ENCODE results near the gene SLC30A3.
"Not testable (repeated sequence)": the region's sequence is repeated elsewhere in the genome, so short reads cannot be mapped to it uniquely, and the experiment has no call there.

Gene SLC30A3

GRCh38 chr2:27284996-27285395 is 22.1 kb upstream of the SLC30A3 start:
- DNase-seq = no peak

DNA sequence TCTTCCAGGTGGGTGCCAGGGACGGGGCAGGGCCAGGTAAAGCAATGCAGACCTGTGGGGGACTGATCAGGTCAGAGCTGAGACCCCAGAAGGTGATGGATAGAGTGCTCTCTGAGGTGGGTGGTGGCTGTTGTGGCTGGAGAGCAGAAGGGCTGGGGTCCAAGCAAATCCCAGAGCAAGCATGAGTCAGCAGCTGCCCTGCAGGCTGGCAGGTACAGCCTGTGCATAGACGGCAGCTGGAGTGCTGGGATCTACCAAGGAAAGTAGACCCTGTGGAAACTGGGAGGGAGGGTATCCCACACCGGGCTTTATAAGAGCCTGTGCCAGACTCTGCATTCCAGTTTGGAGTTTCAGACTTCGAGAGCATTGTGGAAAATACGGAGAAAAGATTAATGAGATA is 20.0 kb upstream of the SLC30A3 start:
- DNase-seq = peak; percentile 62

DNA sequence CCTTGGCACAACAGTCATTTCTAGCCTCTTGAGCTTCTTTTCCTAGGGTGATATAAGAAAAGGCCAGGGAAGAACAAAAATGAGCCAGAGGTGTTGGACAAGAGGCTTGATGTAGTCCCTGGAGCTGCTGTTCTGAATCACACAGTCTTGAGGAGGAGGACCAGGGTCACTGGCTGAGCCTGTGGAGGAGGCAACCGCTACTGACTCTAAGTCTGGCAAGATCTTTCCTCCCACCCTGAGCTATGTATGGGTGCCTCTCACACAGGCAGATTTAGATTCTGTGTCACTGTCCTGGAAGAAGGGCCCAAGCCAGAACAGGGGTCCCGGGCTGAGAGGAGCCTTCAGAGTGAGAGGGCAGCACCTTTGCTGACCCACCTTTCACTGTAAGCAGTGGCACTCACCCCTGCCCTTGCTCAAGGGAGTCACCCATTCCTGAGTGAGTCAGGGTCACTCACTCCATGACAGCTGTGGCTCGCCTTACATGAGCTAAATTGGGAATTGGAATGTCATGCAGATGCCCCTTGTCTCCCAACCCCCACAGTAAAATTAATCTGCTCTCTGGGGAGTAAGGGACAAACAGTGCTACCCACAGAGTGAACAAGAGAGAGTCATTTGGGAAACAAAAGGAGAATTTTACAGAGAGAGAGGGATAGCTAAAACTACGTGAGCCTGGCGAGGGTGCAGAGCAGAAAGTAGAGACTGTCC is 19.2 kb upstream of the SLC30A3 start, which contains the start of gene TRIM54:
TSS of gene TRIM54 (plus strand) at position 575 of the 705 bp plus-strand sequence. CDS start 303 bp downstream, outside the sequence.
- DNase-seq = no peak

- no peak for DNase-seq
Measured at GRCh38 chr2:27281442-27281841, 18.6 kb upstream of the SLC30A3 start.

DNA sequence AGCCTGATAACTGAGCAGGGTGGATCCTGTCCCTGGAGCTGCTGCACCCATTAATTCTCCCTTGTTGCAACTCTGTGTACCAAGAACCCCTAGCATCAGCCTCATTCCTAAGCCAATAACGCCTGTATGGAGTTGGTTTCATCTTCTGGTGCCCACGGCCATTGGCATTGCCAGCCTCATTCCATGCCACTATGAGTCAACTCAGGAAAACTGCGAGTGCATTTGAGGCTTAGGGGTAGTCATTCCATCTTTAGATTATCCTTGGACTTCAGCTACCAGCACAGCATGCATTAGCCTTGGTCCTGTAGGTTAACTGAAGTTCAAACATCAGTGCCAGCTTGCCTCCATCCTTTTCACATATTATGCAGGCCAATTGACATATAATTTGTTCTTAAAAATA is 18.0 kb upstream of the SLC30A3 start:
- DNase-seq = no peak

DNA sequence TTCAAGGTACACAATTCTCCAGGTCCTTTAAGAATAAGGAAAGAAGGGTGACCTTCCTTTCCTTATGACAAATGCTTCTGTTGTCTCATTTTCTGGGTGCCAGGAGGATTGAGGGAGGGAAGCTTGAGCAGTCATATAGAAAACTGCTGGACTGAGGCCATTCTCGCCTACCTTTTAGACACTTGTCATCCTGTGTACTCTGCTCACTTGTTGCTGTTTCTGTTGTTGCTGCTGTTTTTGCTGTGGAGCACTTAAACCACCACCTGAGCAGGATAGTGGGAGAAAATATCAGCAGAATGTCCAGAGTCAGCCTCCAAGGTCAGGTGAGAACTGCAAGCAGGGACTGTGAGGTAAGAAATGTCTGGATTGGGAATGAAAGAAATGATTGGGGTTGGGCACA is 15.2 kb upstream of the SLC30A3 start:
- DNase-seq = no peak

DNA sequence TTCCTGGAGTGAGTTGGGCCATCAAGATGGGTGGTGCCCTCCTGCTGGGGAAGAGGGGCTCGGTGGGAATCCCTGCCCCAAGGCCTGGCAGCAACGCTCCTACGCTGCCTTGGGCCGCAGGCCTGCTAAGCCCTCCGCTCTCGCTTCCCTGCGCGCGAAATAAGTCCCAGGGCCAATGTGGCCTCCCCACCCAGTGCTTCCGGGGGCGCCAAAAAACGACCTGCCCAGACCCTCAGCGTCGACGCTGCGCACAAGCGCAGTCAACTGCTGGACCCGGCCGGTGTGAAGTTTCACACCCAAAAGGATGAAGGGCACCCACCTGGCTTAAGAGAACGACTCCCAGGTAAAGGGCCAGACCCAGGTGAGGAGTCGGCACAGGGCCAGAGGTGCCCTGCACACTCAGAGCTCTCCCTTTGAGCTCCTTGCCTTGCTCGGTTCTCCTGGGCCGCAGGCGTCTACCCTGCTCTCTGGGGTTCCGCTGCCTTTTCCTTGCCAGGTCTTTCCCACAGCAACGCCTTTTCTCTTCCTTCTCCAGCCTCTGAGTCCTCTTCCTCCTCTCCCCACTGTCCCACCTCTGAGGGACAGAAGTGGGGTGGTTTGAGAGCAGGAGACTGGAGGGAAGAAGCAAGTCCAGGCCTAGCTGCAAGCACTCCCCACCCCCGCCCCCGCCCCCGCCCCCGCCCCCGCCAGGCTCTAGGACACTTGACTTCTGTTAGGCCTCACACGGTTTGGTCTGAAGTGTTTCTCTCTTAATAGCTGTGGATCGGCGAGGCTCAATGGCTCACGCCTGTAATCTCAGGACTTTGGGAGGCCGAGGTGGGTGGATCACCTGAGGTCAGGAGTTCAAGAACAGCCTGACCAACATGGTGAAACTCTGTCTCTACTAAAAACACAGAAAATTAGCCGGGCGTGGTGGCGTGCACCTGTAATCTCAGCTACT is 12.6 kb upstream of the SLC30A3 start, which contains the start of gene DNAJC5G:
TSS of gene DNAJC5G (plus strand) at position 223 of the 940 bp plus-strand sequence. CDS start 1,296 bp downstream, outside the sequence.
- DNase-seq = no peak

DNA sequence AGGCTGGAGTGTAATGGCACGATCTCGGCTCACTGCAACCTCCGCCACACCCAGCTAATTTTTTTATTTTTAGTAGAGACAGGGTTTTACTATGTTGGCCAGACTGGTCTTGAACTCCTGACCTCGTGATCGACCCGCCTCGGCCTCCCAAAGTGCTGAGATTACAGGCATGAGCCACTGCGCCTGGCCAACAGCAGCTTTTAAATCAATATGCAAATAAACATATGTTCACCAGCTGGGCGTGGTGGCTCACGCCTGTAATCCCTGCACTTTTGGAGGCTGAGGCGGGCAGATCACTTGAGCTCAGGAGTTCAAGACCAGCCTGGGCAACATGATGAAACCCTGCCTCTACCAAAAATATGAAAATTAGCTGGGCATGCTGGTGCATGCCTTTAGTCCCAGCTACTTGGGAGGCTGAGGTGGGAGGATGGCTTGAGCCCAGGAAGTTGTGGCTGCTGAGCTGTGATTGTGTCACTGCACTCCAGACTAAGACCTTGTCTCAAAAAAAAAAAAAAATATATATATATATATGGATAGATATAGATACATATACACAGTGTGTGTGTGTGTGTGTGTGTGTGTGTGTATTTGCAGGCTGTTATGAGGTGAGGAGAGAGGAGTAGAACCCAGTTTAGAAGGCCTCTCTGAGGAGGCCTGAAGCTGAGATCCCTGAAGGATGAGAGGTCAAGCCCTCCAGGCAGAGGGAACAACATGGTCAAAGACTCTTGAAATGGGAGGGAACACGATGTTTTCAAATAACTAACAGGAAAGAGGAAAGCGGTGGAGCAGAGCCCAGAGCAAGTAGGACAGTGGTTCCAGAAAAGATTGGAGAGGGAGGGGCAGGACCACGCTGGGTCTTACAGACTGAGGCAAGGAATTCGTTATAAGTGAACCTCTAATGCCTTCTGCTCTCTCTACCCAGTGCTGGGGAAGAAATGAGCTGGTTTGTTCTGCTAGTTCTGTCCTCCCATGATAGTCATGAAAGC is 10.0 kb upstream of the SLC30A3 start:
- DNase-seq = not testable (repeated sequence)

DNA sequence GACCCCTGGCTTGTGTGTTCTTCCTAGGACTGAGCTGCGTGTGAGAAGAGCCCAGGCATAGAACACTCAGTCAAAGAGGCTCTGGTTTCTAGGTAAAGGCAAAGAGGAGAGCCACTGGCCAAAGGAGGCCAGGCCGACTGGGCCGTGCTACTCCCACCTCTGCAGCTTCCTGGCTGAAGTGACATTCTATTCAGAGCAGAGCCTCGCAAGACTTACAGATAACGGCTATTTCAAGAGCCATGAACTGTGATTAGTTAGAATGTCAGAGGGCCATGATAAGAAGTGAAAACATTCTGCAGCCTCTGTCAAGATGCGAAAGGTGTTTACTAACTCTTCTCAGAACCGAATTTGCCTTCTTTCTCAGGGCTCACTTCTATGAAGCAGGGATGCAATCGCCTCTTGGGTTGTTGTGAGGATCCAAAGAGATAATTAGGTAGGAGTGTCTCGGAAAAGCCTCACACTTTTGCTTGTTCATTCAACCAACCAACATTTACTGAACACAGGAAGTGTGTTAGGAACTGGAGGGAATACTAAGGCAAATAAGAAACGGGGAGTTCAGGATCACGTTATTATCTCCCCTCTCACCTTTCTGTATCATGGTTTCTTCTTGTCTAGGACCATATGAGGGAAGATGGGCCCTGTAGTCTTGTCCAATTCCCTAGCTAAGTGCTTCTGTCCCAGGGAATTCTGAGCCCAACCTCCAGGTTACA is 8.9 kb upstream of the SLC30A3 start:
- DNase-seq = no peak

- no peak for DNase-seq
Measured at GRCh38 chr2:27270670-27271069, 7.8 kb upstream of the SLC30A3 start.

- DNase-seq = no peak
Measured at GRCh38 chr2:27270131-27270530, 7.3 kb upstream of the SLC30A3 start.

- DNase-seq = not testable (repeated sequence)
Measured at GRCh38 chr2:27268296-27268695, 5.4 kb upstream of the SLC30A3 start.

DNA sequence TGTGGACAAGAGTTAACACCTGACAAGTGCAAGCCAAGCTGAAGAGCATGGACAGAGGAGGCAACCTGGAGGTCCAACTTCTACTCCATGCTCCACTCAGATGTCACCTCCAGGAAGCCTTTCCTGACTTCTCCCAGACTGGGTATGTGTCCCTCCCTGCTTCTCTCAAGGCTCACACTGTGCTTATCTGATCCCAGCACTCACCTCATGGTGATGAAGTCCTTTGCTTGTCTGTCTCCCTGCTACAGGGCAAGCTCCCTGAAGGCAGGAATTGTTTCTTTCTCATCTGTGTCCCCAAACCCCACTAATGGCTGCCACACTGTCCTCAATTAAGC is 2.7 kb upstream of the SLC30A3 start:
- no peak for DNase-seq

- peak; percentile 61 for DNase-seq
Measured at GRCh38 chr2:27264753-27265535, 2.1 kb upstream of the SLC30A3 start.

GRCh38 chr2:27264253-27264752 is 1.5 kb upstream of the SLC30A3 start:
- no peak for DNase-seq

DNA sequence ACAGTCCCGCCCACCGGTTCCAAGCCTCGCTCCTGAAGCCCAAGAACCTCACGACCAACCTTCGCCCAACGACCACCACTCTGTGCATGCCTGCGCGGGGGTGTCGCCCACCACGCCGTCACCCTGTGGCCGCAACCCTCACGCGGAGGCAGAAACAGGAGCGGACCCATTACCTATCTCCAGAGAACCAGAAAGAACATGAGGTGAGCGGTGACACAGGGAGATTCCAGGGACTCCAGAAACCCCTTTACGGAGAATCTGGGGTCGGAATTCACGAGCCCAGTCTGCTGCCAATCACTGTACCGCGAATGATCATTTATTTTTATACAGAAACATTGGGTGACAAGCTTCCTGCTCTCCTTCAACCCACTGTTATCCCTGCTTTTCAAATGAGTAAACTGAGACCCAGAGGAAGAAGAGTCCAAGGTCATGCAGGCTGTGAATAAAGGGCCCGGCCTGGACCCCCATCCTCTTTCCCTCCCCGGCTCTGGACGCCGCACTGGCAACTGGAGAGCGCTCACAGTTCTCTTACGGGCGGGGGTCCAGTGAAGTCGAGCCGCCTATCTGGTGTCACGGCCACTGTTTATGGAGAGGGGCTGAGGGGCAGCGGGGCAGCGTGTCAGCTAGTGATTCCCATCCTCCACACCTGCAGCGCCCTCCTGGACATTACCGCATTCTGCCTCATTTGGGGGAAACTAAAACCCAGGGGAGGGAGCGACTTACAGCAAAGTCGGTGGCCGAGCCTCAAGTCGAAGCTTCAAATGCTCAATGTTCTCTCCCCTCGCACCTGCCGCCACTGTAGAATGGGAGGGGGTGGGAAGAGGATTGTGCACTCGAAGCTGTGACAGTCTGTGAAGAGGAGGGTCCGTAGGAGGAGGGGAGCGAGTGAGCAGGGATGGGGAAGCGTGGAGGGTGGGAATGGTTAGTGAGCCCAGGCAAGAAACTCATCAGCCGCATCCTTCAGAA is 723 bp upstream of the SLC30A3 start:
- DNase-seq = no peak

- no peak for DNase-seq
Measured at GRCh38 chr2:27261926-27262298, 935 bp downstream of the SLC30A3 start.

GRCh38 chr2:27261241-27261925 is 1.5 kb downstream of the SLC30A3 start:
- no peak for DNase-seq

DNA sequence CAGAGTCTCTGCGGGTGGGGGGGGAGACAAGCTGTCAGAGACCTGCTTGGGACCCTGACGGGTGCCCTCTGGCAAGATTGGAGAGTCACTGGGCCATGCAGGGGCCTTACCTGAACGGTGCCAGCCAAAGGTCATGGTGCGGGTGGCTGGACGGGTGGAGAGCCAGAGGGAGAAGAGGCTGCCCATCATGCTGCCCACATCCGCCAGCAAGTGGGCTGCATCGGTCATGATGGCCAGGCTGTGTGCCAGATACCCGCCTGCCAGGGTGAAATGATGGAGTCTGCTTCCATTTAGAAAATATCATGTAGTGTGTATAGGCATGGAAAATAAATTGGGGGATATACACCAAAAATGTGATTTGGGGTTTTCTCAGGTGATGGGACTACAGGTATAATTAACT is 4.8 kb downstream of the SLC30A3 start:
- no peak for DNase-seq
